Lower lobe of right lung (tissue), 2 donors: ENCODE data around the gene C8G. TPM values are rescaled to one million over a fixed set of nuclear protein-coding genes. Genes with fewer than 3 reads are reported as not detected.

ENCODE experiments used
- ATAC-seq, 2 donors: fragments of 200-7000 bp; cut with Tn5 transposase; one replicate each; pipeline ENCODE4 v1.9.1; 2020 to 2022; ENCODE audit warnings: mild to moderate bottlenecking in 2 of 2, moderate library complexity in 2 of 2
- DNase-seq: peaks from one replicate; pipeline ENCODE4 v3.0.0-alpha.2; 2020
- H3K27ac ChIP-seq: fragments of 200-600 bp; one replicate; pipeline ENCODE4 v1.8.0; 2022
- H3K27me3 ChIP-seq: fragments of 200-600 bp; one replicate; pipeline ENCODE4 v1.8.0; 2022; ENCODE audit warnings: low read depth
- H3K36me3 ChIP-seq: fragments of 200-600 bp; one replicate; pipeline ENCODE4 v1.8.0; 2022; ENCODE audit warnings: mild to moderate bottlenecking
- H3K4me1 ChIP-seq: fragments of 200-600 bp; one replicate; pipeline ENCODE4 v1.8.0; 2022
- H3K4me3 ChIP-seq: fragments of 200-600 bp; one replicate; pipeline ENCODE4 v1.8.0; 2022; ENCODE audit warnings: mild to moderate bottlenecking
- H3K9me3 ChIP-seq: fragments of 200-600 bp; one replicate; pipeline ENCODE4 v1.8.0; 2022
- CTCF ChIP-seq: fragments of 200-600 bp; IDR thresholded peaks from one replicate; pipeline ENCODE4 v1.8.0; 2022; ENCODE audit warnings: antibody characterized with exemption, mild to moderate bottlenecking
- intact Hi-C: fragments of 100-400 bp; cut with DNase I; formaldehyde crosslinking; loops from one replicate; pipeline ENCODE4 v1.11.0; 2022
- long read RNA-seq: library from polyadenylated mRNA; unstranded; transcript quantifications from one replicate; pipeline ENCODE4 v2.0.0, GENCODE V29; 2021
- total RNA-seq: library from RNA; stranded (reverse); fragmentation: NEBNext Ultra II Directional; extraction: Animal tissue kit (Norgen Biotek cat#: 25700); gene quantifications from one replicate; pipeline ENCODE4 v1.2.1, GENCODE V29; 2021
- donor health status: DM: no; HTN: yes; CAD: no; lungs with severe emphysema.

Gene C8G
- total RNA-seq: 2.2 TPM
- long read RNA-seq, partial matches to known transcripts: 1 of 4 reads
- long read RNA-seq, other reads (novel, unspliced or antisense): 3 of 4 reads

GRCh38 chr9:136944519-136945332 lies at the start of gene C8G, which contains the start of gene FBXW5:
Gene C8G (plus strand): TSS chr9:136945243. CDS start chr9:136945321, 78 bp downstream.
Gene FBXW5 (minus strand): TSS chr9:136944738. CDS start chr9:136944083, 655 bp downstream.
- H3K9me3 ChIP-seq: no peaks in the 10 kb centered on the region
- H3K27ac ChIP-seq: peak within 1 kb of the TSS; percentile 87
- peak within 1 kb of the TSS; percentile 98 for H3K4me3 ChIP-seq
- peak; percentile 97 for DNase-seq
- peak; percentile 87 to 93 for ATAC-seq
- H3K4me1 ChIP-seq: peaks cover 40% of the 10 kb centered on the region
- H3K27me3 ChIP-seq: no peaks in the 10 kb centered on the region
- peak; percentile 96 for TF ChIP-seq CTCF
- intact Hi-C loops: no loop called here
- H3K36me3 ChIP-seq: peaks cover 35% of the 10 kb centered on the region

GRCh38 chr9:136896027-136896426 lies 49.0 kb upstream of the C8G start:
- TF ChIP-seq CTCF: no peak
- ATAC-seq (no peak), DNase-seq (no peak)
- H3K36me3 ChIP-seq: peaks cover 39% of the 10 kb centered on the region
- H3K27ac ChIP-seq: no peak overlapping the region
- intact Hi-C loops: no loop called here
- no peak overlapping the region for H3K4me3 ChIP-seq
- H3K4me1 ChIP-seq: peaks cover 10% of the 10 kb centered on the region
- no peaks in the 10 kb centered on the region for H3K27me3 ChIP-seq
- no peaks in the 10 kb centered on the region for H3K9me3 ChIP-seq

- no peak for ATAC-seq
- Histone ChIP-seq H3K9me3 (no peaks in the 10 kb centered on the region), H3K27me3 (no peaks in the 10 kb centered on the region), H3K27ac (no peak overlapping the region), H3K4me3 (no peak overlapping the region), H3K36me3 (peaks cover 23% of the 10 kb centered on the region), H3K4me1 (peaks cover 35% of the 10 kb centered on the region)
- no peak for DNase-seq
- intact Hi-C loops: no loop called here
- TF ChIP-seq CTCF: no peak
These were observed 46.5 kb upstream of the C8G start for GRCh38 chr9:136898483-136899100.

- no peak overlapping the region for H3K27ac ChIP-seq
- no peak for DNase-seq
- H3K36me3 ChIP-seq: peaks cover 27% of the 10 kb centered on the region
These were observed 45.8 kb upstream of the C8G start for GRCh38 chr9:136899196-136899595.

GRCh38 chr9:136900556-136900955 lies 44.5 kb upstream of the C8G start:
- Histone ChIP-seq H3K27me3 (no peaks in the 10 kb centered on the region), H3K4me3 (no peak overlapping the region), H3K36me3 (peaks cover 27% of the 10 kb centered on the region), H3K27ac (peak overlapping the region; percentile 84), H3K4me1 (peaks cover 41% of the 10 kb centered on the region), H3K9me3 (no peaks in the 10 kb centered on the region)
- intact Hi-C loops: no loop called here
- no peak for TF ChIP-seq CTCF
- ATAC-seq (no peak), DNase-seq (no peak)

More at GRCh38 chr9:136899196-136899595, 45.8 kb upstream of the C8G start:
- Histone ChIP-seq H3K27me3 (no peaks in the 10 kb centered on the region), H3K4me3 (no peak overlapping the region), H3K9me3 (no peaks in the 10 kb centered on the region), H3K4me1 (peaks cover 41% of the 10 kb centered on the region)
- ATAC-seq: no peak
- intact Hi-C loops: no loop called here
- TF ChIP-seq CTCF: no peak
